Purkinje cell (primary cell): ENCODE results near the gene KCNH2. TPM values are rescaled to one million over a fixed set of nuclear protein-coding genes. Genes with fewer than 3 reads are reported as not detected.

Experiments
- polyA plus RNA-seq: library from polyadenylated mRNA; unstranded; fragments of >200 nt; fragmentation: Nextera tagmentation; gene quantifications from 2 replicates; pipeline ENCODE4 v1.2.1, GENCODE V29; 2014

KCNH2 gene
- 4.1 and 6.4 TPM in 2 replicates for polyA plus RNA-seq

GRCh38 chr7:150978126-150978789 lies at the start of gene KCNH2:
KCNH2 (minus strand) TSS chr7:150978321; CDS start chr7:150977913, 408 bp downstream.

GRCh38 chr7:151024435-151025056 lies 46.4 kb upstream of the KCNH2 start, which contains the start of gene ATG9B:
ATG9B (minus strand) TSS chr7:151024494; CDS start chr7:151024423, 71 bp downstream.

GRCh38 chr7:150990416-150991186 lies 12.5 kb upstream of the KCNH2 start, which contains the start of gene NOS3:
NOS3 (plus strand) TSS chr7:150991017; CDS start chr7:150993804, 2,787 bp downstream.

Other genes starting within 250 kb of the KCNH2 start
- gene GIMAP5, start 240.9 kb downstream of the KCNH2 start, polyA plus RNA-seq = 1.3 TPM in 1 of 2 replicates, not detected in the other
- 2.5 TPM in 1 of 2 replicates, not detected in the other for gene TMEM176B, start 178.0 kb downstream of the KCNH2 start, polyA plus RNA-seq
- 1.2 TPM in 1 of 2 replicates, not detected in the other for gene TMEM176A, start 177.6 kb downstream of the KCNH2 start, polyA plus RNA-seq
- gene AOC1, start 125.8 kb downstream of the KCNH2 start, polyA plus RNA-seq = not detected in 2 replicates
- gene NOS3, start 12.7 kb upstream of the KCNH2 start, polyA plus RNA-seq = not detected in 2 replicates
- gene ATG9B, start 46.2 kb upstream of the KCNH2 start, polyA plus RNA-seq = 2.2 TPM in 2 replicates
- gene ABCB8, start 50.1 kb upstream of the KCNH2 start, polyA plus RNA-seq = 2.3 and 3.6 TPM in 2 replicates
- 3.1 and 3.3 TPM in 2 replicates for gene ASIC3, start 70.2 kb upstream of the KCNH2 start, polyA plus RNA-seq
- gene CDK5, start 79.6 kb upstream of the KCNH2 start, polyA plus RNA-seq = 109 and 121 TPM in 2 replicates
- 2.2 and 8.2 TPM in 2 replicates for gene SLC4A2, start 81.3 kb upstream of the KCNH2 start, polyA plus RNA-seq
- gene FASTK, start 102.5 kb upstream of the KCNH2 start, polyA plus RNA-seq = 1.3 and 1.9 TPM in 2 replicates
- 0.53 TPM in 1 of 2 replicates, not detected in the other for gene TMUB1, start 105.2 kb upstream of the KCNH2 start, polyA plus RNA-seq
- gene AGAP3, start 108.2 kb upstream of the KCNH2 start, polyA plus RNA-seq = 15.5 and 22.0 TPM in 2 replicates
- gene GBX1, start 189.4 kb upstream of the KCNH2 start, polyA plus RNA-seq = not detected in 2 replicates
- not detected in 2 replicates for gene ASB10, start 208.9 kb upstream of the KCNH2 start, polyA plus RNA-seq
- not detected in 2 replicates for gene H2BK1, start 232.2 kb upstream of the KCNH2 start, polyA plus RNA-seq
- gene ABCF2, start 248.9 kb upstream of the KCNH2 start, polyA plus RNA-seq = 11.9 and 16.6 TPM in 2 replicates